Mammary epithelial cell (primary cell): ENCODE results near the gene DENND6B.

Experiments used
- CTCF ChIP-seq, 2 donors: IDR thresholded peaks in 1 of 2; conservative IDR thresholded peaks in 1 of 2; 2 replicates each; pipeline ENCODE4 v1.5.1; 2011 to 2012; ENCODE audit warnings: inconsistent platforms in 2 of 2, low read length in 2 of 2, mild to moderate bottlenecking in 2 of 2, control low read depth in 1 of 2, low read depth in 1 of 2; ENCODE audit not compliant: insufficient read depth in 1 of 2; ENCODE audit errors: extremely low read depth in 1 of 2
- EZH2 ChIP-seq: IDR thresholded peaks from 2 replicates; pipeline ENCODE4 v1.6.1; 2012; ENCODE audit warnings: low read length, inconsistent platforms, borderline replicate concordance

- TF ChIP-seq CTCF (conservative IDR thresholded peaks at IDR 0.05 in 1 of 2, IDR thresholded peaks at IDR 0.05 in 1 of 2; ENCODE audit: extremely low read depth in 1 of 2, insufficient read depth in 1 of 2, low read depth in 1 of 2, low read length in 2 of 2) (no peak), EZH2 (no peak)
Observed at GRCh38 chr22:50260801-50261614, 65.8 kb downstream of the DENND6B start.
